ENCODE measurements around the gene NPC1L1.
"Not testable (repeated sequence)": the region's sequence is repeated elsewhere in the genome, so short reads cannot be mapped to it uniquely, and the experiment has no call there.

NPC1L1 gene

GRCh38 chr7:44511863-44512468 is 29.2 kb downstream of the NPC1L1 start:
- Mint-ChIP-seq H3K27ac (no peak overlapping the region), H3K36me3 (ENCODE audit: low read depth) (peaks cover under 1% of the 10 kb centered on the region), H3K27me3 (peaks cover 6% of the 10 kb centered on the region), H3K4me1 (ENCODE audit: low read depth) (peaks cover 16% of the 10 kb centered on the region), H3K4me3 (no peak overlapping the region), H3K9me3 (peaks cover under 1% of the 10 kb centered on the region)

GRCh38 chr7:44511236-44511635 is 29.9 kb downstream of the NPC1L1 start:
- peaks cover 7% of the 10 kb centered on the region for H3K9me3 Mint-ChIP-seq
- peaks cover 10% of the 10 kb centered on the region for H3K27me3 Mint-ChIP-seq
- H3K4me3 Mint-ChIP-seq, result no peak overlapping the region
- H3K4me1 Mint-ChIP-seq (ENCODE audit: low read depth), result peaks cover 19% of the 10 kb centered on the region
- peaks cover 5% of the 10 kb centered on the region for H3K36me3 Mint-ChIP-seq (ENCODE audit: low read depth)
- H3K27ac Mint-ChIP-seq, result no peak overlapping the region

GRCh38 chr7:44508328-44509030 is 32.7 kb downstream of the NPC1L1 start:
- Mint-ChIP-seq H3K36me3 (ENCODE audit: low read depth) (peaks cover 5% of the 10 kb centered on the region), H3K4me1 (ENCODE audit: low read depth) (peaks cover 19% of the 10 kb centered on the region), H3K27me3 (peaks cover 10% of the 10 kb centered on the region), H3K4me3 (no peak overlapping the region), H3K9me3 (peaks cover 15% of the 10 kb centered on the region), H3K27ac (peak overlapping the region; percentile 29)

- peaks cover 19% of the 10 kb centered on the region for H3K4me1 Mint-ChIP-seq (ENCODE audit: low read depth)
- H3K27ac Mint-ChIP-seq; H3K27me3 Mint-ChIP-seq; H3K4me3 Mint-ChIP-seq; H3K36me3 Mint-ChIP-seq (ENCODE audit: low read depth): not testable (repeated sequence)
- H3K9me3 Mint-ChIP-seq, result peaks cover 15% of the 10 kb centered on the region
Measured at GRCh38 chr7:44506592-44507288, 34.4 kb downstream of the NPC1L1 start.

- no peak overlapping the region for H3K27ac Mint-ChIP-seq
- peaks cover 15% of the 10 kb centered on the region for H3K9me3 Mint-ChIP-seq
- H3K4me3 Mint-ChIP-seq, result no peak overlapping the region
- peaks cover 19% of the 10 kb centered on the region for H3K4me1 Mint-ChIP-seq (ENCODE audit: low read depth)
- peaks cover 5% of the 10 kb centered on the region for H3K36me3 Mint-ChIP-seq (ENCODE audit: low read depth)
- peaks cover 4% of the 10 kb centered on the region for H3K27me3 Mint-ChIP-seq
Measured at GRCh38 chr7:44505595-44505994, 35.5 kb downstream of the NPC1L1 start.

- H3K36me3 Mint-ChIP-seq (ENCODE audit: low read depth), result no peaks in the 10 kb centered on the region
- no peaks in the 10 kb centered on the region for H3K9me3 Mint-ChIP-seq
Measured at GRCh38 chr7:44498230-44498954, 42.7 kb downstream of the NPC1L1 start.

GRCh38 chr7:44497155-44498027 is 43.7 kb downstream of the NPC1L1 start:
- Mint-ChIP-seq H3K4me3 (no peak overlapping the region), H3K36me3 (ENCODE audit: low read depth) (no peaks in the 10 kb centered on the region), H3K9me3 (no peaks in the 10 kb centered on the region), H3K4me1 (ENCODE audit: low read depth) (no peaks in the 10 kb centered on the region), H3K27ac (no peak overlapping the region), H3K27me3 (peaks cover 4% of the 10 kb centered on the region)

More at GRCh38 chr7:44498230-44498954, 42.7 kb downstream of the NPC1L1 start:
- Mint-ChIP-seq H3K27ac (no peak overlapping the region), H3K4me1 (ENCODE audit: low read depth) (no peaks in the 10 kb centered on the region), H3K27me3 (peaks cover 4% of the 10 kb centered on the region), H3K4me3 (no peak overlapping the region)

- H3K4me1 Mint-ChIP-seq (ENCODE audit: low read depth), result peaks cover 1% of the 10 kb centered on the region
- no peaks in the 10 kb centered on the region for H3K9me3 Mint-ChIP-seq
- no peaks in the 10 kb centered on the region for H3K36me3 Mint-ChIP-seq (ENCODE audit: low read depth)
- H3K27ac Mint-ChIP-seq, result no peak overlapping the region
- H3K27me3 Mint-ChIP-seq, result peaks cover 4% of the 10 kb centered on the region
- no peak overlapping the region for H3K4me3 Mint-ChIP-seq
Measured at GRCh38 chr7:44496385-44496784, 44.7 kb downstream of the NPC1L1 start.

- no peaks in the 10 kb centered on the region for H3K9me3 Mint-ChIP-seq
- H3K4me1 Mint-ChIP-seq (ENCODE audit: low read depth), result peaks cover 9% of the 10 kb centered on the region
- H3K4me3 Mint-ChIP-seq, result no peak overlapping the region
- H3K36me3 Mint-ChIP-seq (ENCODE audit: low read depth), result no peaks in the 10 kb centered on the region
- H3K27me3 Mint-ChIP-seq, result peaks cover 4% of the 10 kb centered on the region
- no peak overlapping the region for H3K27ac Mint-ChIP-seq
Measured at GRCh38 chr7:44494960-44495359, 46.2 kb downstream of the NPC1L1 start.

- peaks cover 4% of the 10 kb centered on the region for H3K27me3 Mint-ChIP-seq
- peak overlapping the region; percentile 98 for H3K27ac Mint-ChIP-seq
- H3K4me1 Mint-ChIP-seq (ENCODE audit: low read depth), result peaks cover 41% of the 10 kb centered on the region
- H3K9me3 Mint-ChIP-seq, result no peaks in the 10 kb centered on the region
- peaks cover 13% of the 10 kb centered on the region for H3K36me3 Mint-ChIP-seq (ENCODE audit: low read depth)
- peak overlapping the region; percentile 94 for H3K4me3 Mint-ChIP-seq
Measured at GRCh38 chr7:44491229-44491628, 49.9 kb downstream of the NPC1L1 start.

GRCh38 chr7:44490351-44491200 is 50.6 kb downstream of the NPC1L1 start, which contains the start of gene NUDCD3:
NUDCD3 (minus strand) TSS chr7:44490658; CDS start chr7:44490600, 58 bp downstream.
- Mint-ChIP-seq H3K4me3 (peak within 1 kb of the TSS; percentile 94), H3K36me3 (ENCODE audit: low read depth) (peaks cover 18% of the 10 kb centered on the region), H3K27ac (peak within 1 kb of the TSS; percentile 98), H3K27me3 (peaks cover 4% of the 10 kb centered on the region), H3K4me1 (ENCODE audit: low read depth) (peaks cover 48% of the 10 kb centered on the region), H3K9me3 (no peaks in the 10 kb centered on the region)

- H3K36me3 Mint-ChIP-seq (ENCODE audit: low read depth), result peaks cover 24% of the 10 kb centered on the region
- H3K4me1 Mint-ChIP-seq (ENCODE audit: low read depth), result peaks cover 52% of the 10 kb centered on the region
- H3K27ac Mint-ChIP-seq, result peak overlapping the region; percentile 98
- H3K9me3 Mint-ChIP-seq, result no peaks in the 10 kb centered on the region
- H3K4me3 Mint-ChIP-seq, result peak overlapping the region; percentile 94
- peaks cover 4% of the 10 kb centered on the region for H3K27me3 Mint-ChIP-seq
Measured at GRCh38 chr7:44489955-44490350, 51.2 kb downstream of the NPC1L1 start.

GRCh38 chr7:44488955-44489354 is 52.2 kb downstream of the NPC1L1 start:
- peaks cover 56% of the 10 kb centered on the region for H3K4me1 Mint-ChIP-seq (ENCODE audit: low read depth)
- H3K27ac Mint-ChIP-seq, result peak overlapping the region; percentile 98
- H3K4me3 Mint-ChIP-seq, result peak overlapping the region; percentile 94
- H3K27me3 Mint-ChIP-seq, result no peaks in the 10 kb centered on the region
- peaks cover 1% of the 10 kb centered on the region for H3K9me3 Mint-ChIP-seq
- H3K36me3 Mint-ChIP-seq (ENCODE audit: low read depth), result peaks cover 34% of the 10 kb centered on the region
